ENCODE measurements around the gene MCU.

- TF ChIP-seq EZH2 (IDR thresholded peaks at IDR 0.05; ENCODE audit: borderline replicate concordance, low read depth, low read length, poor library complexity, severe bottlenecking) (no peak), CTCF (conservative IDR thresholded peaks at IDR 0.05; ENCODE audit: low read depth, low read length) (no peak)
These were observed 102.3 kb downstream of the MCU start for GRCh38 chr10:72794260-72794659.

Data from A673 (cell line).